Hepatic stellate cell (primary cell): Measurements from ENCODE around the gene MAT2B.
A peak's percentile ranks its signal among the peaks of the same experiment; 100 is the strongest.

Source experiments
- DNase-seq: peaks from one replicate; pipeline ENCODE4 v3.0.0; 2011; ENCODE audit warnings: low spot score

The MAT2B gene

DNA sequence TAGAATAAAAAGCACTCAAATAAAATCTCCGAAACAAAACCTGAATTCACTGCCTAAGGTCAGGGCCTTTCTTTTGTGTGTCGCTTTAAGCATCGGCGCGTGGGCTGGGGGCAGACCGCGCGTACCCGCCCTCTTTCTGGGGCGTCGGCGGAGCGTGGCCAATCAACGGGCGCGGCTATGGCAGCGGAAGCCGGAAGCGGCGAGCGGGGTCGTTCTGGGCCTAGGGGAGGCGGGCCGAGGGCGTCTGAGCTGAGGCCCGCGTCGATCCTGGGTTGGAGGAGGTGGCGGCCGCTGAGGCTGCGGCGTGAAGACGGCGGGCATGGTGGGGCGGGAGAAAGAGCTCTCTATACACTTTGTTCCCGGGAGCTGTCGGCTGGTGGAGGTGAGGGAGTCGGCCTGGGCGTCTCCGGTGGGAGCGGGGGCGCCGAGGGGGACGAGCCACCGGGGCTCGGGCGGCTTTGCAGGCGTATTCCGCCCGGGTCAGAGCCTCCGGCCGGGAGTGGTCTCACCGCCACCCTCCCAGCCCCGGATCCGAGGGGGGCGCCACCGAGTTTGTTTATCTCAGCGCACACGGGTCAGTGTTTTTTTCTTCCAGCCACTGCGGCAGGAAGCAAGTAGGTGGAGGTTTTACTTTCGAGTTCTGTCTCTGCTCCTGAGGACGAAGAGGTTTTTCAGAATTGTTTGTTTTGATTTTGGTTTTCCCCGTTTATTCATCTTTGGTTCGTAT is at the start of gene MAT2B:
MAT2B (plus strand) TSS at position 252 of the 727 bp plus-strand sequence; CDS start at position 320, 68 bp downstream.
- DNase-seq: peak; percentile 92

- no peak for DNase-seq
These were observed 49.3 kb upstream of the MAT2B start for GRCh38 chr5:163456029-163456589.

- no peak for DNase-seq
These were observed 48.6 kb upstream of the MAT2B start for GRCh38 chr5:163456840-163457239.

DNA sequence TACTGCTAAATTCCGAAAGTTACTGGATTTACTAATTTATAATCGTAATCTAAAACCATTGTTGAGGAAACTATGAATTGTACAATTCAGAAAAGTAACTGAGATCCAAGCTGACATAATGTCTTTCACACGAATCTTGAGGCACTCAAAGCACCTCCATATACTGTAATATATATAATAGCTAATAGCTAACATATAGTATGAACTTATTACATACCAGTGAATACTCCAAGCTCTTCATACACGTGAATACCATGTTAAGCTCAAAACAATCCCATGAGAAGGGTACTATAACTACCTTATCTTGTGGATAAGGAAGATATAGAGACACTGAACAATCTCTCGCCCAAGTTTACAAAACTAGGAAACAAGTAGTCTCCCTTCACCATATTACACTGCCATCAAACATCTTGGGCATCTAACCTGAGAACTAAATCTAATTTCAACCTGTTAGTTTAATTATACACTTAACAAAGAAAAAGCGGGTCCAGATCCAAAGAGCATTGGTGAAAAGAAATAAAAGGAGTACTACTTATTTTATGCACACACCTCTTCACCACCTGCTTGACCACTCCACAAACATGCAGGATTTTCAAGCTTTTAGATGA is 46.5 kb upstream of the MAT2B start:
- DNase-seq: no peak

DNA sequence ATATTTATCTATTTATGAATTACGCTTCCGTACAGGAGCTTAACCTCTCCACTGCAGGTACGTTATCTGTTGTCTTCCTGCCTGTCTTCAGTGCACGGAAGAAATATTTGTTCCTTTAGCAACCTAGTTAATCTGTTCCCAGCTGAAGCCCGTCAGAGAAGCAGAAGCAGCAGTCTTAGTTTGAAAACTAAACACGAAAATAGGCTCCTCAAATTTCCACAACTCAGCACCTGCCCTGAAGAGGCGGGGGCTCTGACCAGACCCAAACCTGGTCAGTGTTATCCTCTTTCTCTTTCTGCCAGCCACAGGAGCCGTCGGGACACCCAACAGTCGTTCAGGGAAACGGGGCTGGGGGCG is 46.0 kb upstream of the MAT2B start:
- DNase-seq: no peak

DNA sequence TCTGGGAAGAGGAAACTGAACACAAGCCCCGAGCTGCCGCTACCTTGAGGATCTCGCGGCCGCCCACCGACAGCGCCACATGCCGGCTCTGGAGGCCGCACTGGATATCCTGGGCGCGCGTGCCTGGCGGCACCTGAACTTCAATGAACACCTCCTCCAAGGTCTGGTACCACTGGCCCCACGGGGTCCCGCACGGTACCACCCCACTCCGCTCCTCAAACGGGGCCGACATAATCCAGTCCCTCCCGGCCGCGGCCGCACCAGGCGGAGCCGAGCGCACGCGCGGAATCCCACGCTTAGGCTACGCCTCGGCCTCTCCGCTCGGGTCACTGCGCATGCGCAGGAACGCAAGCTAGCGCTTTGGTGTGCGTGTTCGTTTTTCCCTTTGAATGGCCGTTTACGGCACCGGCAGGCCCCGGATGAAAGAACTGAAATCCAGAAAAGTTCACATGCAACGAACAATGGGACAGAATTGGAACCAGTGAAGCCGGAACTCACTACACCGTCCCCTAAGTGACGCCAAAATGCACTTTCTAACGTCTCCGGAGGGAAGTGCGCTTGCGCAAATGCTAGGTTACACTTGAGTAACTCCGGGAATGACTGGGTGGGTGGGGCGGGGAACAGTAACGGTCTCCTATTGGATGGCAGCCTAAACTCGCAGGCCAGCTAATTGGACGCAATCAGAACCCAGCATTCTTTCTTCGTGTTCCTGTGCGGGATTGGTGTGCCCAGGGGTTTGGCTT is 45.4 kb upstream of the MAT2B start, which contains the start of gene NUDCD2:
NUDCD2 (minus strand) TSS at position 284 of the 743 bp plus-strand sequence; CDS start at position 232, 52 bp downstream.
- DNase-seq: peak; percentile 92

GRCh38 chr5:163460562-163461171 is 44.8 kb upstream of the MAT2B start, which contains the start of gene HMMR:
TSS of gene HMMR (plus strand) at chr5:163460632. CDS start at chr5:163460693, 61 bp downstream.
- DNase-seq: no peak

GRCh38 chr5:163463063-163463435 is 42.4 kb upstream of the MAT2B start:
- DNase-seq: no peak

GRCh38 chr5:163467682-163468081 is 37.7 kb upstream of the MAT2B start:
- no peak for DNase-seq

DNA sequence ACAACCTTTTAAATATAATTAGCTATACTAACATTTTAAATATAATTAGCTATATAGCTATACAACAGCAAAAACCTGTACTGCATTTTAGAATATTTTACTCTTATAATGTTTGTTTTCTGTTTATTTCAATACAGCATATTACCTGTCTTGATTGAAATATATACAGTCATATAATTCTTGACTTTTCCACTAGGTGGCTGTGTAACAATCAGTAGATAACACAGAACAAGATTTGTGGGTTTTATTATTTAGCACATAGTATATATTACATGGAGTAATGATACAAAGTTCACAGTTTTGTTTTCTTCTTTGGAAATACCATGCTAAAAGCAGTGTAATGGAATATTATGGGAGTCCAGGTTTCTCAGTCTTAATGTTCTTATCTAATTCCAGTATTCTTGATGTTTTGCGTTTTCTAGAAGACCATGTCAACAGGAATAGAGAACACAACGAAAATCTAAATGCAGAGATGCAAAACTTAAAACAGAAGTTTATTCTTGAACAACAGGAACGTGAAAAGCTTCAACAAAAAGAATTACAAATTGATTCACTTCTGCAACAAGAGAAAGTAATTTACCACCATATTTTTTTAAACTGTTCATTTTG is 31.7 kb upstream of the MAT2B start:
- DNase-seq: no peak

GRCh38 chr5:163475411-163475810 is 30.0 kb upstream of the MAT2B start:
- DNase-seq: no peak

GRCh38 chr5:163478126-163478981 is 27.1 kb upstream of the MAT2B start:
- DNase-seq: no peak

DNA sequence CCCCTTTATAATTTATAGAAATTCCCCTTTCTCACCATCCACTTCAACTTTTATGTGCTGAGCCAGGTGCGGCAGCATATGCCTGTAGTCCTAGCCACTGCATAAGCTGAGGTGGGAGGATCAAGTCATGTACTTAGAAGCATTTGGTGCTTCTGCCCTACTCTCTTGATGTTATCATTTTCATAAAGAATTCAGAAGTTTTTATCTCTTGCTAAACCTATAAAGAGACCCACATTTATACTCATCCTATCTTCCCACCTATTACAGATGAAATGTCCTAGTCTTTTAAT is 26.5 kb upstream of the MAT2B start:
- no peak for DNase-seq

- no peak for DNase-seq
These were observed 16.2 kb upstream of the MAT2B start for GRCh38 chr5:163489055-163489744.

DNA sequence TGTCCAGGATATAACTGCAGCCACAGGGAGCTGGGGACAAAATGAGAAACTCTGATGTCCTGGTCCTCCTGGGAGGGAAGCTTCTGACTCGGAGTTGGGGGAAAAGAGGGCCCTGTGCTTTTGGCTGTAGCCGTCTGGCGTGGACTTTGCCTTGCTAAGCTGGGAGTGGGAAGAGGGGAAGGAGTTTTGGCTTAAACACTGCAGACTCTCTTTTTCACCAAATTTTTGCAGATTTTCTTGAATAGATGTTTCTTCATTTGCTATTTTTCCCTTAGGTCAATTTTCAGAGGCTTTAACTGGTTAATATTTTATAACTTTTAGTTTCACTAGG is 15.7 kb upstream of the MAT2B start:
- no peak for DNase-seq

DNA sequence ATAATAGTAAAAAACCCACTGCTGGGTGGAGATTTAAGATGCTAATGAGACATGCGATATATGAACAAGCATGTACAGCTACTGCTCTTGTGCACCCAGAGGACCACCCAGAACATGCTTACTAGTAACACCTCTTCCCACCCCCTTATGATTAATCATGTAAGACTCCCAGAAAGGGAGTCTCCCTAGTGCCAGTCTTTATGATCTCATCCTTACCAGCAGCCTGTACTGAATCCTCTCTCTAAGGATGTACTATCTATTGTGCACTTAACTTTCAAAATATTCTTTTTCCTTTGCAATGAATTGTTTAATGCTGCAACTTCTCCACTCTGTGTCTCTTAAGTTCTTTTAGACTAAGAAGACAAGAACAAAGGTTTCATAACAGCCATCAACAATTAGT is 9.1 kb upstream of the MAT2B start:
- peak; percentile 25 for DNase-seq

DNA sequence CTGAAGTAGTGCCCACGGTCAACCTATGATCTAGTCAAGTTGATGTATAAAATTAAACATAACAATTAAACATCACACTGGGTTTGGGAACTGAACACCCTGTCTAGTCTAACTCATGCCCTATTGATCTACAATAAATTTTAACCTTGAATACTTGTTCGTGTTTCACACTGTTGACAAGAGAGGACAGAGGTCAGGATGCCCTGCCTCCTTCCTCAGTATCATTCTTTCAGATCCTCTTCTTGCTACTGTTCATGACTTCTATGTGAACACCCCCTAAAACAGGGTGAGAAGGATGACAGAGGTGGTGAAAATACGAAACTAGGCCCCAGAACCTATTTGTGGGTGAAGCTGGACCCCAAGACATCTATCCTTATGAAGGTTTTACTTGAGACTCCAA is 8.1 kb upstream of the MAT2B start:
- DNase-seq: no peak

- peak; percentile 58 for DNase-seq
These were observed 6.5 kb upstream of the MAT2B start for GRCh38 chr5:163498886-163499285.

GRCh38 chr5:163502521-163502920 is 2.9 kb upstream of the MAT2B start:
- no peak for DNase-seq
